ENCODE measurements around the gene PNP.

DNA sequence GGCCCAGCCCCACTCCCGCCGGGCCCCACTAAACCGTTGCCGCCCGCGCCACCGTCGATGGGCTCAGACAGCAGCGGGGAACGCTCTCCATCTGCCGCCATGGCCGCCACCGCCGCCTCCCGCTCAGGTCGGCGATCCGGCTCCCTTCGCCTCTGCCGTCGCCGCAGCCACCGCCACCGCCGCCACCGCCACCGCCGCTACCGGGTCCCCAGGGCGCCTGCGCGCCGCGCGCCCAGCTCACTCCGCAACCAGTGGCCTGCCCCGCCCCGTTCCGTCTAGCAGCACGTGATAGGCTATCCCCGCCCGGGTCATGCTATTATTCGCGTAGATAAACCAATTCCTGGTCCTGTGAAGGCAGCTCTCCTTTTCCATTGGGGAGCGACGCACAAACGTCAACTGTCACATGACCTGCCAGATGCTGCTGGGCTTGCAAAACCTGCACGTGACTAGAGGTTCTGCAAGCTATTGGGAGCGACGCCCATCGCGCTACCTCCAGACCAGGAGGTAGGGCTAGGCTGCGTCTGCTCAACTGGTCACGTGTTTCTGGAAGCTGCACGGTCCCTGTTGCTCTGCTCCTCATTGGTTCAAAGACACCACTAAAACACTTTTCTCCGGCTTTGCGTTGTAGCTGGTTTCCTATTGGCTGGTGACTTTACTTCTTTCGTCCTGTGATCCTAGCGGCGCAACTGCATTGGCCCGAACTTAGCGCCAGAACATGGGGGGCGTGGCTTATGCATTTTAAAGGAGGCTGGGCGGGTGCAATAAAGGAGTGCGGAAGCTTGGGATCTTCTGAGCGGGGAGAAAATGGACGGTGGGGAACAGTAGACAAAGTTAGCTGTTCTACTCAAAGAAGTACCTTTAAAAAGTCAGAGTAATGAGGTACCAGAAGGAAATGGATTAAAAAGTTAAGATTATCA, 7.7 kb upstream of the PNP start, which contains the start of gene PIP4P1:
- TF ChIP-seq POLR2A (IDR thresholded peaks at IDR 0.05; ENCODE audit: low read depth, low read length), result peak; percentile 83
- peak; percentile 73 for TF ChIP-seq POLR2AphosphoS5 (IDR thresholded peaks at IDR 0.05; ENCODE audit: low read depth, low read length)
- peak; percentile 56; the same call in 1 of the 2 replicates for TF ChIP-seq TAF1 (IDR thresholded peaks at IDR 0.05; ENCODE audit: low read depth, low read length)
- no peak for TF ChIP-seq SPI1 (IDR thresholded peaks at IDR 0.05; ENCODE audit: low read depth, low read length)
- TF ChIP-seq POU2F2 (IDR thresholded peaks at IDR 0.05; ENCODE audit: low read depth, low read length), result peak; percentile 93
- TF ChIP-seq PAX5 (IDR thresholded peaks at IDR 0.05; ENCODE audit: insufficient read depth, low read length, severe bottlenecking), result no peak

Measured in GM12891 (cell line).